Ascending aorta (tissue), 2 donors: ENCODE measurements around the gene TRAF3IP1. TPM values are rescaled to one million over a fixed set of nuclear protein-coding genes. Genes with fewer than 3 reads are reported as not detected.

ENCODE experiments used
- DNase-seq, 2 donors: peaks; one replicate each; pipeline ENCODE4 v3.0.0-alpha.2; 2019; ENCODE audit warnings: low spot score in 2 of 2
- H3K27ac ChIP-seq, 2 donors: fragments of 200-600 bp; sonication (generic); one replicate each; pipeline ENCODE4 v1.5.1; 2016 to 2017; ENCODE audit warnings: mild to moderate bottlenecking in 1 of 2
- H3K27me3 ChIP-seq: fragments of 200-600 bp; sonication (generic); one replicate; pipeline ENCODE4 v1.5.1; 2017
- H3K36me3 ChIP-seq, 2 donors: fragments of 200-600 bp; sonication (generic); one replicate each; pipeline ENCODE4 v1.5.1; 2016
- H3K4me1 ChIP-seq, 2 donors: fragments of 200-600 bp; sonication (generic); one replicate each; pipeline ENCODE4 v1.5.1; 2016 to 2017; ENCODE audit warnings: mild to moderate bottlenecking in 1 of 2
- H3K4me3 ChIP-seq, 2 donors: fragments of 200-600 bp; sonication (generic); one replicate each; pipeline ENCODE4 v1.5.1; 2016 to 2017; ENCODE audit warnings: mild to moderate bottlenecking in 1 of 2
- H3K9me3 ChIP-seq, 2 donors: fragments of 200-600 bp; sonication (generic); one replicate each; pipeline ENCODE4 v1.5.1; 2016
- CTCF ChIP-seq, 3 experiments: fragments of 200-600 bp in 2 of 3; fragments of 450-650 bp in 1 of 3; sonication (generic) in 2 of 3; IDR thresholded peaks; one replicate each; pipeline ENCODE4 v1.5.1; 2016 to 2019; ENCODE audit warnings: antibody characterized with exemption in 3 of 3, mild to moderate bottlenecking in 1 of 3, moderate library complexity in 1 of 3
- intact Hi-C: fragments of 100-400 bp; cut with DNase I; formaldehyde crosslinking; loops from one replicate; pipeline ENCODE4 v1.15.1; 2023
- total RNA-seq: library from RNA; depleted of rRNA; stranded (reverse); fragments of >200 nt; gene quantifications from one replicate; pipeline ENCODE4 v1.1.0, GENCODE V29; 2016

The TRAF3IP1 gene
- total RNA-seq, 1 donor from 2014 or later: 6.1 TPM

- peaks cover 7 to 15% of the 10 kb centered on the region in 2 donors for H3K4me1 ChIP-seq
- H3K27me3 ChIP-seq: no peaks in the 10 kb centered on the region
- peak within 1 kb of the TSS; percentile 52 to 90 for H3K4me3 ChIP-seq
- intact Hi-C loops: loop anchor here (5.0 kb wide), 2 partner anchors 34 to 50 kb away; no protein-coding TSS in a partner anchor
- peak within 1 kb of the TSS; percentile 95 to 97 for H3K27ac ChIP-seq
- peak; percentile 30 to 91 for DNase-seq
- H3K36me3 ChIP-seq: no peaks in the 10 kb centered on the region
- H3K9me3 ChIP-seq: peaks cover 0 to 9% of the 10 kb centered on the region in 2 donors
- peak in 1 of 3 experiments; percentile 8 for TF ChIP-seq CTCF (IDR thresholded peaks at IDR 0.05)
These were observed 106.5 kb downstream of the TRAF3IP1 start, which contains the start of gene ASB1 for GRCh38 chr2:238426568-238427434. Gene ASB1 (plus strand): TSS chr2:238426927. CDS start chr2:238427071, 144 bp downstream.

GRCh38 chr2:238427435-238428162 is 107.3 kb downstream of the TRAF3IP1 start:
- H3K27me3 ChIP-seq: no peaks in the 10 kb centered on the region
- peak overlapping the region; percentile 95 to 97 for H3K27ac ChIP-seq
- peak in 1 of 2 donors; percentile 68 for DNase-seq
- TF ChIP-seq CTCF (IDR thresholded peaks at IDR 0.05): no peak
- peaks cover 7 to 15% of the 10 kb centered on the region in 2 donors for H3K4me1 ChIP-seq
- no peaks in the 10 kb centered on the region for H3K36me3 ChIP-seq
- intact Hi-C loops: loop anchor here (5.0 kb wide), 2 partner anchors 35 to 50 kb away; no protein-coding TSS in a partner anchor
- H3K9me3 ChIP-seq: peaks cover 0 to 9% of the 10 kb centered on the region in 2 donors
- H3K4me3 ChIP-seq: peak overlapping the region; percentile 52 to 90

DNA sequence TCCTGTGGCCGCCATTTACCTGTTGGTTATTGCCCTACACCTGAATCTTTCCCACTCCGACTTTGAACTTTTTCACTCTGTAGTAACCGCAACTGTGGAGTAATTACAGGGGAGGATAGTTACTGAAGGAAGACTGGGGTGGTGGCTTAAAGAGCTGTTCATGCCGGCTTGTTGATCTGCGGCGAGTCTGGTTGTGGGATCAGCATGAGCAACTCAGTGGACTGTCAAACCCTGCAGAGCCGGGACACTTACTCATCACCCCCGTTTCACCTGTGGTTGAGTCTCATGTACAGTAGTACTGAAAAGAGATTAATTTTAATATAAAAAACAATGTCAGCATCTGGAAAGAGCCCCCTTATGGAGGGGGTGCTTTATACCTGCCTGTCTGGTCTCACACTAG is 108.5 kb downstream of the TRAF3IP1 start:
- Histone ChIP-seq H3K4me1 (peaks cover 7 to 15% of the 10 kb centered on the region in 2 donors), H3K27me3 (no peaks in the 10 kb centered on the region), H3K4me3 (no peak overlapping the region), H3K36me3 (peaks cover 8 to 9% of the 10 kb centered on the region in 2 donors), H3K27ac (no peak overlapping the region), H3K9me3 (peaks cover 0 to 9% of the 10 kb centered on the region in 2 donors)
- peak in 1 of 2 donors; percentile 35 for DNase-seq
- intact Hi-C loops: loop anchor here (5.0 kb wide), 2 partner anchors 37 to 52 kb away; no protein-coding TSS in a partner anchor
- TF ChIP-seq CTCF (IDR thresholded peaks at IDR 0.05): no peak

DNA sequence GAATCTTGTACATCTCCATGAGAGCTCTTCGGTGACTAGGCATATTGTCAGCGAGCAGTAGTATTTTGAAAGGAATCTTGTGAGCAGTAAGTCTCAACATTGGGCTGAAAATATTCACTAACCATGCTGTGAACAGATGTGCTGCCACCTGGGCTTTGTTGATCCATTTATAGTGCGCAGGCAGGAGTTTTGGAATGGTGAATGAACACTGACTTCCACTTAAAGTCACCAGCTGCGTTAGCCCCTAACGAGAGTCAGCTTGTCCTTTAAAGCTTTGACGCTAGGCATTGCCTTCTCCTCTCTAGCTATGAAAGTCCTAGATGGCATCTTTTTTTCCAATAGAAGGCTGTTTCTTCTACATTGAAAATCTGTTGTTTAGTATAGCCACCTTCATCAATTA is 110.5 kb downstream of the TRAF3IP1 start:
- intact Hi-C loops: loop anchor here (10.0 kb wide), 1 partner anchor 434 kb away; no protein-coding TSS in a partner anchor
- H3K27me3 ChIP-seq: no peaks in the 10 kb centered on the region
- peaks cover 0 to 9% of the 10 kb centered on the region in 2 donors for H3K9me3 ChIP-seq
- H3K4me3 ChIP-seq: no peak overlapping the region
- TF ChIP-seq CTCF (IDR thresholded peaks at IDR 0.05): no peak
- H3K36me3 ChIP-seq: peaks cover 24 to 28% of the 10 kb centered on the region in 2 donors
- DNase-seq: peak in 1 of 2 donors; percentile 8
- peaks cover 6 to 14% of the 10 kb centered on the region in 2 donors for H3K4me1 ChIP-seq
- no peak overlapping the region for H3K27ac ChIP-seq

GRCh38 chr2:238431456-238431855 is 111.1 kb downstream of the TRAF3IP1 start:
- no peaks in the 10 kb centered on the region for H3K27me3 ChIP-seq
- no peak overlapping the region for H3K4me3 ChIP-seq
- H3K9me3 ChIP-seq: peaks cover 0 to 9% of the 10 kb centered on the region in 2 donors
- no peak for TF ChIP-seq CTCF (IDR thresholded peaks at IDR 0.05)
- H3K4me1 ChIP-seq: peaks cover 4 to 11% of the 10 kb centered on the region in 2 donors
- H3K36me3 ChIP-seq: peaks cover 31% of the 10 kb centered on the region in 2 donors
- peak overlapping the region in 1 of 2 donors; percentile 3 for H3K27ac ChIP-seq
- intact Hi-C loops: loop anchor here (10.0 kb wide), 1 partner anchor 433 kb away; no protein-coding TSS in a partner anchor
- no peak for DNase-seq
